Measurements from ENCODE around the gene SYTL4.

GRCh38 chrX:100647739-100648138 is 84.2 kb downstream of the SYTL4 start:
- TF ChIP-seq, protein P1, sequence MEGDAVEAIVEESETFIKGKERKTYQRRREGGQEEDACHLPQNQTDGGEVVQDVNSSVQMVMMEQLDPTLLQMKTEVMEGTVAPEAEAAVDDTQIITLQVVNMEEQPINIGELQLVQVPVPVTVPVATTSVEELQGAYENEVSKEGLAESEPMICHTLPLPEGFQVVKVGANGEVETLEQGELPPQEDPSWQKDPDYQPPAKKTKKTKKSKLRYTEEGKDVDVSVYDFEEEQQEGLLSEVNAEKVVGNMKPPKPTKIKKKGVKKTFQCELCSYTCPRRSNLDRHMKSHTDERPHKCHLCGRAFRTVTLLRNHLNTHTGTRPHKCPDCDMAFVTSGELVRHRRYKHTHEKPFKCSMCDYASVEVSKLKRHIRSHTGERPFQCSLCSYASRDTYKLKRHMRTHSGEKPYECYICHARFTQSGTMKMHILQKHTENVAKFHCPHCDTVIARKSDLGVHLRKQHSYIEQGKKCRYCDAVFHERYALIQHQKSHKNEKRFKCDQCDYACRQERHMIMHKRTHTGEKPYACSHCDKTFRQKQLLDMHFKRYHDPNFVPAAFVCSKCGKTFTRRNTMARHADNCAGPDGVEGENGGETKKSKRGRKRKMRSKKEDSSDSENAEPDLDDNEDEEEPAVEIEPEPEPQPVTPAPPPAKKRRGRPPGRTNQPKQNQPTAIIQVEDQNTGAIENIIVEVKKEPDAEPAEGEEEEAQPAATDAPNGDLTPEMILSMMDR (conservative IDR thresholded peaks at IDR 0.05; ENCODE audit: low read depth, low read length): no peak
- no peak for TF ChIP-seq EZH2 (IDR thresholded peaks at IDR 0.05; ENCODE audit: low read length, unreplicated experiment)
- no peak for TF ChIP-seq EZH2phosphoT487 (IDR thresholded peaks at IDR 0.05; ENCODE audit: borderline replicate concordance, low read length)

Data from PC-3 (cell line).